CD14-positive monocyte (primary cell): Measurements from ENCODE around the gene CLCF1. TPM values are rescaled to one million over a fixed set of nuclear protein-coding genes. Genes with fewer than 3 reads are reported as not detected.
A peak's percentile ranks its signal among the peaks of the same experiment; 100 is the strongest.

Experiments
- DNase-seq, 3 donors: peaks; one replicate each; pipeline ENCODE4 v3.0.0-alpha.2; 2011 to 2022
- H2AFZ ChIP-seq: 2 replicates; pipeline ENCODE4 v1.6.0; 2012; ENCODE audit warnings: mild to moderate bottlenecking, low read depth, low read length, inconsistent platforms; ENCODE audit not compliant: insufficient read depth, poor library complexity, severe bottlenecking
- H3K27ac ChIP-seq, 2 donors: 1 replicate in 1 of 2; 2 replicates in 1 of 2; pipeline ENCODE4 v1.5.1; 2012 to 2013; ENCODE audit warnings: low read length in 2 of 2, control low read depth in 1 of 2, inconsistent platforms in 1 of 2, low read depth in 1 of 2, mild to moderate bottlenecking in 1 of 2
- H3K27me3 ChIP-seq, 2 donors: one replicate each; pipeline versions ENCODE4 v1.6.0 to v1.6.1; 2011 to 2013; ENCODE audit warnings: low read length in 2 of 2; ENCODE audit not compliant: control insufficient read depth in 2 of 2, insufficient read depth in 2 of 2
- H3K36me3 ChIP-seq, 2 donors: replicated peaks in 1 of 2; 1 replicate in 1 of 2; 2 replicates in 1 of 2; pipeline versions ENCODE4 v1.5.1 to v1.6.1; 2012 to 2013; ENCODE audit warnings: low read length in 2 of 2, control low read depth in 1 of 2, inconsistent platforms in 1 of 2, mild to moderate bottlenecking in 1 of 2; ENCODE audit not compliant: insufficient read depth in 2 of 2, control insufficient read depth in 1 of 2
- H3K4me1 ChIP-seq, 2 donors: 1 replicate in 1 of 2; 2 replicates in 1 of 2; pipeline versions ENCODE4 v1.5.1 to v1.6.1; 2012 to 2013; ENCODE audit warnings: low read length in 2 of 2, control low read depth in 1 of 2, inconsistent platforms in 1 of 2, mild to moderate bottlenecking in 1 of 2, moderate library complexity in 1 of 2; ENCODE audit not compliant: insufficient read depth in 2 of 2, control insufficient read depth in 1 of 2
- H3K4me2 ChIP-seq: replicated peaks from 2 replicates; pipeline ENCODE3; 2012; ENCODE audit warnings: low read length, moderate library complexity, mild to moderate bottlenecking; ENCODE audit not compliant: poor library complexity, severe bottlenecking; ENCODE audit errors: extremely low read depth
- H3K4me3 ChIP-seq, 3 experiments: fragments of 200-600 bp in 1 of 3; sonication (generic) in 1 of 3; replicated peaks in 1 of 3; 1 replicate in 2 of 3; 2 replicates in 1 of 3; pipeline ENCODE4 v1.5.1; 2011 to 2013; ENCODE audit warnings: low read length in 3 of 3, mild to moderate bottlenecking in 3 of 3, control low read depth in 2 of 3, low read depth in 2 of 3, inconsistent platforms in 1 of 3, moderate library complexity in 1 of 3
- H3K79me2 ChIP-seq: 2 replicates; pipeline ENCODE4 v1.6.0; 2012; ENCODE audit warnings: mild to moderate bottlenecking, control low read depth, inconsistent platforms, low read length, moderate library complexity; ENCODE audit not compliant: insufficient read depth
- H3K9ac ChIP-seq: 2 replicates; pipeline ENCODE4 v1.6.0; 2017; ENCODE audit warnings: low read length, mild to moderate bottlenecking; ENCODE audit not compliant: insufficient read depth, poor library complexity, severe bottlenecking
- H3K9me3 ChIP-seq, 2 donors: replicated peaks in 1 of 2; 1 replicate in 1 of 2; 2 replicates in 1 of 2; pipeline versions ENCODE4 v1.5.1 to v1.6.1; 2012 to 2013; ENCODE audit warnings: low read length in 2 of 2, control low read depth in 1 of 2; ENCODE audit not compliant: control insufficient read depth in 1 of 2, insufficient read depth in 1 of 2
- H4K20me1 ChIP-seq: 2 replicates; pipeline ENCODE4 v1.6.0; 2012; ENCODE audit warnings: mild to moderate bottlenecking, low read length, control low read depth, moderate library complexity; ENCODE audit not compliant: insufficient read depth
- H3K27ac Mint-ChIP-seq, 7 donors: one replicate each; pipeline ENCODE4 v1.8.0; 2020; ENCODE audit warnings: mild to moderate bottlenecking in 7 of 7, mixed read lengths in 7 of 7, moderate library complexity in 6 of 7, inconsistent platforms in 2 of 7
- H3K27me3 Mint-ChIP-seq, 3 donors: one replicate each; pipeline ENCODE4 v1.8.0; 2021 to 2022; ENCODE audit warnings: low read depth in 3 of 3, mild to moderate bottlenecking in 3 of 3, mixed read lengths in 3 of 3, moderate library complexity in 3 of 3, inconsistent platforms in 1 of 3
- H3K36me3 Mint-ChIP-seq, 2 donors: one replicate each; pipeline ENCODE4 v1.8.0; 2020; ENCODE audit warnings: mixed read lengths in 2 of 2, inconsistent platforms in 1 of 2, mild to moderate bottlenecking in 1 of 2
- H3K4me1 Mint-ChIP-seq: one replicate; pipeline ENCODE4 v1.8.0; 2020; ENCODE audit warnings: mild to moderate bottlenecking, mixed read lengths
- H3K4me3 Mint-ChIP-seq, 2 donors: one replicate each; pipeline ENCODE4 v1.8.0; 2020; ENCODE audit warnings: mild to moderate bottlenecking in 2 of 2, mixed read lengths in 2 of 2, moderate library complexity in 1 of 2
- H3K9me3 Mint-ChIP-seq, 7 donors: one replicate each; pipeline ENCODE4 v1.8.0; 2020 to 2022; ENCODE audit warnings: mixed read lengths in 7 of 7, mild to moderate bottlenecking in 6 of 7, moderate library complexity in 6 of 7, inconsistent platforms in 2 of 7
- WGBS: methylation state at CpG from one replicate; pipeline ENCODE4 v1.1.5; 2013; ENCODE audit warnings: missing lambda C conversion rate; ENCODE audit not compliant: insufficient coverage; 5-methylcytosine and 5-hydroxymethylcytosine counted together
- intact Hi-C, 2 donors: fragments of 100-400 bp; cut with micrococcal nuclease; formaldehyde crosslinking; loops; one replicate each; pipeline versions ENCODE4 v1.15.0 to v1.15.1; 2023
- polyA plus RNA-seq, 3 donors: library from polyadenylated mRNA; depleted of rRNA in 1 of 3; unstranded in 2 of 3; stranded (reverse) in 1 of 3; fragments of 300-500 nt in 2 of 3; fragments of >200 nt in 1 of 3; fragmentation: Illumina TruSeq in 2 of 3; gene quantifications; 1 replicate in 2 of 3; 2 replicates in 1 of 3; pipeline ENCODE4 v1.2.3, GENCODE V29; 2012 to 2021
- TF ChIP-seq, protein P1 (sequence below): fragments of 200-600 bp; IDR thresholded peaks from one replicate; pipeline ENCODE4 v1.8.0; 2022; ENCODE audit warnings: antibody characterized with exemption, mild to moderate bottlenecking

The CLCF1 gene
- polyA plus RNA-seq, 3 donors: 0.44 to 14.8 (median 0.94) TPM

DNA sequence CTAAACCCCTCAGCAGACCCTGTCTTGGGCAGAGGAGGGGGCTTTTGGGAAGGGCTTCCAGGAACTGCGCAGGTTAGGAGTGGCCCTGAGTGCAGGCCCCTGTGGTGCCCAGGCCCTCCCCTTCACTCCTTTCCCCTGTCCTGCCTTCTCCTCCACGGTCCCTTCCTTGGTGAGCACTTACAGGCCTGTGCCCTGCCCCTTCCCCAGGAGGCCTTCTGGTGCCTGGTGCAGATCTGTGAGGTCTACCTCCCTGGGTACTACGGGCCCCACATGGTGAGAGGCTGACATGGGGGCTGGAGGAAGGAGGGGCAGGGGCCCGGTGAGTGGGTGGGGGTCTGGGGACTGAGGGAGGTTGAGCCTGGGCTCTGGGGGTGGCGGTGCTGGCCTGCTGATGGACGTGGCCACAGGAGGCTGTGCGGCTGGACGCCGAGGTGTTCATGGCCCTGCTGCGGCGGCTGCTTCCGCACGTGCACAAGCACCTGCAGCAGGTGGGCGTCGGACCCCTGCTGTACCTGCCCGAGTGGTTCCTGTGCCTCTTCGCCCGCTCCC is 33.1 kb upstream of the CLCF1 start:
- H3K27ac ChIP-seq: peak overlapping the region in 1 of 2 donors; percentile 20
- WGBS: 97% methylated on average over 17 of the region's 18 CpGs
- H3K4me1 ChIP-seq: peaks cover 73 to 83% of the 10 kb centered on the region in 2 donors
- Mint-ChIP-seq H3K27me3 (peaks cover 0 to 7% (median 4%) of the 10 kb centered on the region in 3 donors), H3K36me3 (peaks cover 19 to 36% of the 10 kb centered on the region in 2 donors), H3K4me1 (peaks cover 77% of the 10 kb centered on the region), H3K9me3 (no peaks in the 10 kb centered on the region), H3K27ac (peak overlapping the region in 5 of 7 donors; percentile 36 to 68 (median 51)), H3K4me3 (peak overlapping the region in 1 of 2 donors; percentile 51)
- TF ChIP-seq, protein P1, sequence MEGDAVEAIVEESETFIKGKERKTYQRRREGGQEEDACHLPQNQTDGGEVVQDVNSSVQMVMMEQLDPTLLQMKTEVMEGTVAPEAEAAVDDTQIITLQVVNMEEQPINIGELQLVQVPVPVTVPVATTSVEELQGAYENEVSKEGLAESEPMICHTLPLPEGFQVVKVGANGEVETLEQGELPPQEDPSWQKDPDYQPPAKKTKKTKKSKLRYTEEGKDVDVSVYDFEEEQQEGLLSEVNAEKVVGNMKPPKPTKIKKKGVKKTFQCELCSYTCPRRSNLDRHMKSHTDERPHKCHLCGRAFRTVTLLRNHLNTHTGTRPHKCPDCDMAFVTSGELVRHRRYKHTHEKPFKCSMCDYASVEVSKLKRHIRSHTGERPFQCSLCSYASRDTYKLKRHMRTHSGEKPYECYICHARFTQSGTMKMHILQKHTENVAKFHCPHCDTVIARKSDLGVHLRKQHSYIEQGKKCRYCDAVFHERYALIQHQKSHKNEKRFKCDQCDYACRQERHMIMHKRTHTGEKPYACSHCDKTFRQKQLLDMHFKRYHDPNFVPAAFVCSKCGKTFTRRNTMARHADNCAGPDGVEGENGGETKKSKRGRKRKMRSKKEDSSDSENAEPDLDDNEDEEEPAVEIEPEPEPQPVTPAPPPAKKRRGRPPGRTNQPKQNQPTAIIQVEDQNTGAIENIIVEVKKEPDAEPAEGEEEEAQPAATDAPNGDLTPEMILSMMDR: no peak
- H4K20me1 ChIP-seq: peaks cover 51% of the 10 kb centered on the region
- no peaks in the 10 kb centered on the region for H3K9me3 ChIP-seq
- H3K36me3 ChIP-seq: peaks cover 9 to 18% of the 10 kb centered on the region in 2 donors
- H3K27me3 ChIP-seq: no peaks in the 10 kb centered on the region
- peaks cover 42% of the 10 kb centered on the region for H3K79me2 ChIP-seq
- DNase-seq: no peak
- no peak overlapping the region for H2AFZ ChIP-seq
- no peak overlapping the region for H3K4me2 ChIP-seq
- H3K4me3 ChIP-seq: no peak overlapping the region
- intact Hi-C loops: no loop called here
- peak overlapping the region; percentile 32 for H3K9ac ChIP-seq

- intact Hi-C loops: no loop called here
Observed at GRCh38 chr11:67405688-67406339, 32.4 kb upstream of the CLCF1 start.

More at GRCh38 chr11:67405688-67406339, 32.4 kb upstream of the CLCF1 start:
- WGBS: 96% methylated on average over 9 of the region's 9 CpGs
- H3K4me3 Mint-ChIP-seq: no peak overlapping the region
- Histone ChIP-seq H3K27ac (peak overlapping the region; percentile 17 to 20), H3K4me3 (no peak overlapping the region), H3K4me2 (peak overlapping the region; percentile 84), H3K9me3 (no peaks in the 10 kb centered on the region), H2AFZ (no peak overlapping the region), H3K4me1 (peaks cover 76 to 88% of the 10 kb centered on the region in 2 donors), H4K20me1 (peaks cover 57% of the 10 kb centered on the region), H3K9ac (peak overlapping the region; percentile 32), H3K36me3 (peaks cover 9 to 18% of the 10 kb centered on the region in 2 donors), H3K27me3 (no peaks in the 10 kb centered on the region), H3K79me2 (peaks cover 49% of the 10 kb centered on the region)
- TF ChIP-seq, protein P1: no peak
- H3K36me3 Mint-ChIP-seq: peaks cover 19 to 36% of the 10 kb centered on the region in 2 donors
- no peaks in the 10 kb centered on the region for H3K9me3 Mint-ChIP-seq
- peaks cover 80% of the 10 kb centered on the region for H3K4me1 Mint-ChIP-seq
- H3K27ac Mint-ChIP-seq: peak overlapping the region in 5 of 7 donors; percentile 36 to 93 (median 56)
- H3K27me3 Mint-ChIP-seq: peaks cover 0 to 3% (median 2%) of the 10 kb centered on the region in 3 donors
- no peak for DNase-seq
